A549 (cell line): ENCODE data around the gene TMEM120B. TPM values are rescaled to one million over a fixed set of nuclear protein-coding genes. Genes with fewer than 3 reads are reported as not detected.

ENCODE experiments used
- ATAC-seq, 2 experiments: fragments of 200-7000 bp in 1 of 2; fragments of >200 bp in 1 of 2; cut with Nextera tagmentation in 1 of 2; cut with Tn5 transposase in 1 of 2; 3 replicates each; pipeline versions ENCODE4 v1.8.0 to v1.9.1; 2018 to 2020; ENCODE audit warnings: mild to moderate bottlenecking in 1 of 2, moderate library complexity in 1 of 2
- CTCF ChIA-PET: fragments of 300-600 bp; sonication (Branson Sonifier 250); formaldehyde crosslinking; extraction: SDS; loops from one replicate; lab custom pipeline; 2021; ENCODE audit warnings: antibody characterized with exemption, inconsistent platforms; lab: Yijun Ruan, JAX
- POLR2A ChIA-PET: fragments of 350-600 bp; formaldehyde crosslinking; extraction: SDS; loops from one replicate; lab custom pipeline; 2021; ENCODE audit warnings: antibody characterized with exemption, inconsistent platforms; lab: Yijun Ruan, JAX
- DNase-seq, 2 experiments: peaks; one replicate each; pipeline versions ENCODE4 v3.0.0 to v3.0.0-alpha.2; 2011 to 2016; ENCODE audit warnings: low read depth in 1 of 2, low spot score in 1 of 2
- FAIRE-seq: peaks from 2 replicates; lab custom pipeline; 2011; peaks lifted over from hg19 to GRCh38; lab: Jason Lieb, UNC
- H3K27ac ChIP-seq, 2 experiments: fragments of >200 bp; sonication (Bioruptor Twin); formaldehyde crosslinking; 3 replicates each; pipeline ENCODE4 v1.5.1; 2016 to 2017
- H3K4me1 ChIP-seq: fragments of >200 bp; sonication (Bioruptor Twin); formaldehyde crosslinking; 3 replicates; pipeline ENCODE4 v1.6.1; 2016
- H3K4me2 ChIP-seq: fragments of >200 bp; sonication (Bioruptor Twin); formaldehyde crosslinking; 3 replicates; pipeline ENCODE4 v1.6.1; 2016
- H3K4me3 ChIP-seq: fragments of >200 bp; sonication (Bioruptor Twin); formaldehyde crosslinking; 3 replicates; pipeline ENCODE4 v1.5.1; 2016
- H3K9me3 ChIP-seq: fragments of >200 bp; sonication (Bioruptor Twin); formaldehyde crosslinking; 3 replicates; pipeline ENCODE4 v1.6.1; 2016
- CBX8 ChIP-seq: fragments of 200-600 bp; sonication (generic); IDR thresholded peaks from 2 replicates; pipeline ENCODE4 v1.6.1; 2016
- CHD4 ChIP-seq: fragments of 200-600 bp; sonication (generic); IDR thresholded peaks from 2 replicates; pipeline ENCODE4 v1.6.1; 2016; ENCODE audit warnings: antibody characterized with exemption, mild to moderate bottlenecking, borderline replicate concordance
- CTCF ChIP-seq: fragments of >200 bp; sonication (Bioruptor Twin); formaldehyde crosslinking; IDR thresholded peaks from 3 replicates; pipeline ENCODE4 v1.5.1; 2016
- E2F6 ChIP-seq: IDR thresholded peaks from 2 replicates; pipeline ENCODE4 v1.6.1; 2012; ENCODE audit warnings: low read depth, borderline replicate concordance
- EHMT2 ChIP-seq: fragments of 200-600 bp; sonication (generic); IDR thresholded peaks from 2 replicates; pipeline ENCODE4 v1.6.1; 2016; ENCODE audit warnings: antibody characterized with exemption, low read depth, mild to moderate bottlenecking, moderate library complexity
- HES2 ChIP-seq: fragments of >200 bp; sonication (Bioruptor Twin); formaldehyde crosslinking; IDR thresholded peaks from 2 replicates; pipeline ENCODE4 v1.6.1; 2016
- HMGXB4 ChIP-seq: fragments of 250-450 bp; sonication (Bioruptor Pico); IDR thresholded peaks from 2 replicates; pipeline ENCODE4 v1.5.0; 2021; ENCODE audit warnings: mild to moderate bottlenecking, moderate library complexity, borderline replicate concordance
- HOXA7 ChIP-seq: fragments of 250-450 bp; sonication (Bioruptor Pico); IDR thresholded peaks from 2 replicates; pipeline ENCODE4 v1.5.0; 2020; ENCODE audit warnings: mild to moderate bottlenecking, moderate library complexity
- HOXB5 ChIP-seq: fragments of 250-450 bp; sonication (Bioruptor Pico); IDR thresholded peaks from 2 replicates; pipeline ENCODE4 v1.5.0; 2020; ENCODE audit warnings: mild to moderate bottlenecking, moderate library complexity
- KDM1A ChIP-seq: fragments of 200-600 bp; sonication (generic); IDR thresholded peaks from 2 replicates; pipeline ENCODE4 v1.6.1; 2016; ENCODE audit warnings: low read depth, mild to moderate bottlenecking
- KDM5A ChIP-seq: fragments of 200-600 bp; sonication (generic); IDR thresholded peaks from 2 replicates; pipeline ENCODE4 v1.6.1; 2016; ENCODE audit warnings: antibody characterized with exemption, mild to moderate bottlenecking
- MAFK ChIP-seq: fragments of 450-650 bp; IDR thresholded peaks from 2 replicates; pipeline ENCODE4 v1.6.1; 2014; ENCODE audit not compliant: partially characterized antibody
- NFE2L2 ChIP-seq: fragments of 150-350 bp; conservative IDR thresholded peaks from 2 replicates; pipeline ENCODE4 v1.6.1; 2014; ENCODE audit warnings: low read length
- NR3C1 ChIP-seq: fragments of >200 bp; sonication (Bioruptor Twin); formaldehyde crosslinking; IDR thresholded peaks from 3 replicates; pipeline ENCODE4 v1.6.1; 2017
- PHF8 ChIP-seq: fragments of 200-600 bp; sonication (generic); IDR thresholded peaks from 2 replicates; pipeline ENCODE4 v1.6.1; 2016; ENCODE audit warnings: low read depth, mild to moderate bottlenecking, antibody characterized with exemption, moderate library complexity, borderline replicate concordance
- POLR2A ChIP-seq: IDR thresholded peaks from 2 replicates; pipeline ENCODE4 v1.6.1; 2012; ENCODE audit warnings: mild to moderate bottlenecking, low read length
- REST ChIP-seq: fragments of 200-600 bp; sonication (generic); IDR thresholded peaks from 2 replicates; pipeline ENCODE4 v1.6.1; 2016; ENCODE audit warnings: antibody characterized with exemption, mild to moderate bottlenecking, moderate library complexity
- RFX5 ChIP-seq: fragments of 450-650 bp; IDR thresholded peaks from 2 replicates; pipeline ENCODE4 v1.7.1; 2014; ENCODE audit warnings: antibody characterized with exemption, mild to moderate bottlenecking, moderate library complexity
- TFCP2L1 ChIP-seq: fragments of 250-450 bp; sonication (Bioruptor Pico); IDR thresholded peaks from 2 replicates; pipeline ENCODE4 v1.5.0; 2021; ENCODE audit warnings: mild to moderate bottlenecking
- TP53 ChIP-seq: fragments of 250-450 bp; sonication (Bioruptor Pico); IDR thresholded peaks from 2 replicates; pipeline ENCODE4 v1.5.0; 2021; ENCODE audit warnings: mild to moderate bottlenecking, moderate library complexity
- ZFP36 ChIP-seq: fragments of 450-650 bp; IDR thresholded peaks from 2 replicates; pipeline ENCODE4 v1.6.1; 2014; ENCODE audit warnings: borderline replicate concordance; ENCODE audit not compliant: partially characterized antibody
- WGBS: methylation state at CpG from one replicate; pipeline ENCODE4 v1.1.6; 2017; ENCODE audit errors: missing lambda C conversion rate; 5-methylcytosine and 5-hydroxymethylcytosine counted together
- polyA plus RNA-seq, 4 experiments: library from polyadenylated mRNA; depleted of rRNA in 3 of 4; stranded (reverse); fragments of >200 nt; fragmentation: RNase III in 1 of 4; extraction: RNeasy Plus Mini Kit Qiagen cat#74134 plus additional on column Dnase treatment in 1 of 4; gene quantifications; 2 replicates in 3 of 4; 3 replicates in 1 of 4; pipeline ENCODE4 v1.2.3, GENCODE V29; 2011 to 2017
- TF ChIP-seq, protein P1 (sequence below): fragments of 450-650 bp; IDR thresholded peaks from 2 replicates; pipeline ENCODE4 v1.6.1; 2014; ENCODE audit warnings: antibody characterized with exemption
- TF ChIP-seq, protein P2 (sequence below): IDR thresholded peaks from 2 replicates; pipeline ENCODE4 v1.6.1; 2012

TMEM120B gene
- polyA plus RNA-seq, 2 of the 4 experiments (the other 2 are of a cell fraction): 10.6 to 13.2 TPM

DNA sequence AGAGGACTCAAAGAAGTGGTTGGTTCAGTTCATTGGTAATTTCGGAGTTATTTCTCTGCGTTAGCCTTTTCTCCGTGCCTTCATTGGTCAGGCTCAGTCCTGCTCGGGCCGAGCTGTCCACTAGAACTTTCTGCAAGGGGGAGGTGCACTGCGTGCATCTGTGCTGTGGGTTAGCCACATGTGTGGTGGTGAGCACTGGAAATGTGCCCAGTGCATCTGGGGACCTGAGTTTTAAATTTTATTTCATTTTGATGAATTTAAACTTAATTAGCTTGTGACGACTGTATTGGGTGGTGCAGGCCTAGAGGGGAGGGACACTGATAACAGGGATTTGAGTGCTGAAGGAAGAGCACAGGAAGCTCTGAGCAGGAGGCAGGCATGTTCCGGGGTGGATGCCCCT is 115.8 kb downstream of the TMEM120B start:
- Histone ChIP-seq H3K4me1 (no peaks in the 10 kb centered on the region), H3K9me3 (no peaks in the 10 kb centered on the region), H3K27ac (no peak overlapping the region), H3K4me3 (no peak overlapping the region), H3K4me2 (no peak overlapping the region)
- WGBS: 92% methylated on average over 8 of the region's 8 CpGs
- CTCF ChIA-PET: interaction anchor here (1.1 to 72.2 kb wide), 4 partner anchors 10 to 60 kb away, joined by 3 to 2657 read pairs (median 9); partner anchors contain the start of genes PSMD9, RHOF and SETD1B
- no peak for FAIRE-seq
- POLR2A ChIA-PET: no interaction called here
- TF ChIP-seq REST: no peak
- TF ChIP-seq TFCP2L1 (CRISPR knock-in tag): no peak
- TF ChIP-seq KDM5A: no peak
- TF ChIP-seq HOXB5 (CRISPR knock-in tag): no peak
- TF ChIP-seq CBX8: no peak
- DNase-seq: no peak
- no peak for ATAC-seq

DNA sequence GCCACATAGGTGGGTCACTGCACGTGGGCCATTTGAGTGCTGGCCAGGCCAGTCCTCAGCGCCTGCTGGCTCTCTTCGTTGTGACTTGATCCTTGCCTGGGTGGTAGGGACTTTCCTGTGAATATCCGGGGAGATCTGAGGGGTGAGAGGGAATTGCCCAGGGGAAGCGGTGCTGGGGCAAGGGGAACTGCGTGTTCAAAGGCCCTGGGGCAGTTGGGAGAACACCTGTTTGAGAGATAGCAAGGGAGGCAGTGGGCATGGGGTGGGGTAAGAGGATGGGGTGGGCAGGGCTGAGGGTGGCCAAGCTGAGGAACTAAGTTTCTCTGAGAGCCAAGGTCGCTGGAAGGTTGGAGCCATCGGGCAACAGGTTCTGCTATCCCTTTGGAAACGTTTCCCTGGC is 116.3 kb downstream of the TMEM120B start:
- H3K27ac ChIP-seq: no peak overlapping the region
- no peak overlapping the region for H3K4me3 ChIP-seq
- no peak overlapping the region for H3K4me2 ChIP-seq
- ATAC-seq: no peak
- no peak for DNase-seq
- ChIA-PET CTCF (interaction anchor here (1.8 to 72.2 kb wide), 3 partner anchors 9 to 59 kb away, joined by 9 to 2657 read pairs (median 9); partner anchors contain the start of genes PSMD9, RHOF and SETD1B), POLR2A (no interaction called here)
- no peaks in the 10 kb centered on the region for H3K4me1 ChIP-seq
- FAIRE-seq: no peak
- no peak for TF ChIP-seq PHF8
- no peak for TF ChIP-seq NR3C1
- TF ChIP-seq POLR2A: no peak
- no peak for TF ChIP-seq HES2
- no peak for TF ChIP-seq CHD4
- TF ChIP-seq CTCF: no peak
- TF ChIP-seq NFE2L2: no peak
- no peak for TF ChIP-seq TP53
- no peak for TF ChIP-seq ZFP36
- TF ChIP-seq MAFK: no peak
- no peak for TF ChIP-seq TFCP2L1 (CRISPR knock-in tag)
- no peak for TF ChIP-seq EHMT2
- no peak for TF ChIP-seq KDM1A
- TF ChIP-seq, protein P1, sequence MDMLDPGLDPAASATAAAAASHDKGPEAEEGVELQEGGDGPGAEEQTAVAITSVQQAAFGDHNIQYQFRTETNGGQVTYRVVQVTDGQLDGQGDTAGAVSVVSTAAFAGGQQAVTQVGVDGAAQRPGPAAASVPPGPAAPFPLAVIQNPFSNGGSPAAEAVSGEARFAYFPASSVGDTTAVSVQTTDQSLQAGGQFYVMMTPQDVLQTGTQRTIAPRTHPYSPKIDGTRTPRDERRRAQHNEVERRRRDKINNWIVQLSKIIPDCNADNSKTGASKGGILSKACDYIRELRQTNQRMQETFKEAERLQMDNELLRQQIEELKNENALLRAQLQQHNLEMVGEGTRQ: no peak
- no peak for TF ChIP-seq HOXA7
- TF ChIP-seq, protein P2, sequence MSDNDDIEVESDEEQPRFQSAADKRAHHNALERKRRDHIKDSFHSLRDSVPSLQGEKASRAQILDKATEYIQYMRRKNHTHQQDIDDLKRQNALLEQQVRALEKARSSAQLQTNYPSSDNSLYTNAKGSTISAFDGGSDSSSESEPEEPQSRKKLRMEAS: no peak
- no peak for TF ChIP-seq HMGXB4 (CRISPR knock-in tag)
- no peak for TF ChIP-seq RFX5
- no peak for TF ChIP-seq E2F6
- no peak for TF ChIP-seq KDM5A
- WGBS: 85% methylated on average over 9 of the region's 9 CpGs
- H3K9me3 ChIP-seq: no peaks in the 10 kb centered on the region
